Measurements from ENCODE around the gene RDH5. TPM values are rescaled to one million over a fixed set of nuclear protein-coding genes. Genes with fewer than 3 reads are reported as not detected.

RDH5 gene
- total RNA-seq, 1 donor from 2014 or later: 3.0 TPM

- peak overlapping the region; percentile 53 for H3K4me3 Mint-ChIP-seq
- H3K27ac Mint-ChIP-seq: no peak overlapping the region
- DNase-seq (ENCODE audit: low spot score): peak; percentile 71
- Histone ChIP-seq H3K27ac (no peak overlapping the region), H3K4me3 (no peak overlapping the region), H3K79me2 (ENCODE audit: low read depth) (peaks cover 23% of the 10 kb centered on the region), H2AFZ (replicated peaks) (no peak overlapping the region), H3K9me3 (ENCODE audit: low read depth) (no peaks in the 10 kb centered on the region), H3K4me1 (peaks cover 10% of the 10 kb centered on the region), H3K9ac (no peak overlapping the region), H3K27me3 (no peaks in the 10 kb centered on the region), H3K4me2 (no peak overlapping the region), H3K36me3 (no peaks in the 10 kb centered on the region), H4K20me1 (ENCODE audit: low read depth) (peaks cover 19% of the 10 kb centered on the region), H3F3A (ENCODE audit: low read depth) (peaks cover 33% of the 10 kb centered on the region)
- H3K9me3 Mint-ChIP-seq: no peaks in the 10 kb centered on the region
- TF ChIP-seq EZH2phosphoT487 (IDR thresholded peaks at IDR 0.05) (no peak), CTCF (IDR thresholded peaks at IDR 0.05) (peak; percentile 69)
- peaks cover 31% of the 10 kb centered on the region for H3K4me1 Mint-ChIP-seq
- peaks cover 6% of the 10 kb centered on the region for H3K27me3 Mint-ChIP-seq (ENCODE audit: insufficient read depth, low read depth)
- H3K36me3 Mint-ChIP-seq: peaks cover 14% of the 10 kb centered on the region
Measured at GRCh38 chr12:55724226-55724939, 4.2 kb downstream of the RDH5 start.

- Mint-ChIP-seq H3K9me3 (no peaks in the 10 kb centered on the region), H3K36me3 (peaks cover 14% of the 10 kb centered on the region), H3K27me3 (ENCODE audit: insufficient read depth, low read depth) (peaks cover 9% of the 10 kb centered on the region), H3K4me3 (peak overlapping the region; percentile 28), H3K27ac (no peak overlapping the region), H3K4me1 (peaks cover 30% of the 10 kb centered on the region)
- Histone ChIP-seq H3K4me1 (peaks cover 9% of the 10 kb centered on the region), H3K9ac (no peak overlapping the region), H3K4me2 (no peak overlapping the region), H3K79me2 (ENCODE audit: low read depth) (peaks cover 23% of the 10 kb centered on the region), H2AFZ (replicated peaks) (no peak overlapping the region), H3K36me3 (no peaks in the 10 kb centered on the region), H4K20me1 (ENCODE audit: low read depth) (peaks cover 19% of the 10 kb centered on the region), H3F3A (ENCODE audit: low read depth) (peaks cover 39% of the 10 kb centered on the region), H3K27ac (no peak overlapping the region), H3K4me3 (no peak overlapping the region), H3K27me3 (no peaks in the 10 kb centered on the region), H3K9me3 (ENCODE audit: low read depth) (no peaks in the 10 kb centered on the region)
- DNase-seq (ENCODE audit: low spot score): no peak
- TF ChIP-seq EZH2 (IDR thresholded peaks at IDR 0.05): no peak
Measured at GRCh38 chr12:55724940-55725309, 4.7 kb downstream of the RDH5 start.

GRCh38 chr12:55725556-55725955, 5.4 kb downstream of the RDH5 start:
- no peaks in the 10 kb centered on the region for H3K9me3 Mint-ChIP-seq
- H3K27ac Mint-ChIP-seq: no peak overlapping the region
- Histone ChIP-seq H3K27ac (no peak overlapping the region), H3K27me3 (no peaks in the 10 kb centered on the region), H2AFZ (replicated peaks) (no peak overlapping the region), H4K20me1 (ENCODE audit: low read depth) (peaks cover 21% of the 10 kb centered on the region), H3K4me3 (no peak overlapping the region), H3K79me2 (ENCODE audit: low read depth) (peaks cover 23% of the 10 kb centered on the region), H3K36me3 (no peaks in the 10 kb centered on the region), H3K4me1 (peaks cover 16% of the 10 kb centered on the region), H3K4me2 (no peak overlapping the region), H3K9me3 (ENCODE audit: low read depth) (no peaks in the 10 kb centered on the region), H3K9ac (no peak overlapping the region), H3F3A (ENCODE audit: low read depth) (peaks cover 45% of the 10 kb centered on the region)
- H3K4me3 Mint-ChIP-seq: peak overlapping the region; percentile 71
- H3K27me3 Mint-ChIP-seq (ENCODE audit: insufficient read depth, low read depth): peaks cover 6% of the 10 kb centered on the region
- H3K36me3 Mint-ChIP-seq: peaks cover 14% of the 10 kb centered on the region
- H3K4me1 Mint-ChIP-seq: peaks cover 37% of the 10 kb centered on the region
- TF ChIP-seq CTCF (IDR thresholded peaks at IDR 0.05) (no peak), EZH2phosphoT487 (IDR thresholded peaks at IDR 0.05) (no peak), EZH2 (IDR thresholded peaks at IDR 0.05) (no peak)
- no peak for DNase-seq (ENCODE audit: low spot score)

- H3K27ac ChIP-seq: no peak overlapping the region
- H3K27me3 ChIP-seq: no peaks in the 10 kb centered on the region
- TF ChIP-seq EZH2phosphoT487 (IDR thresholded peaks at IDR 0.05) (no peak), EZH2 (IDR thresholded peaks at IDR 0.05) (no peak), CTCF (IDR thresholded peaks at IDR 0.05) (no peak)
- no peaks in the 10 kb centered on the region for H3K9me3 Mint-ChIP-seq
- H3K4me1 Mint-ChIP-seq: peaks cover 40% of the 10 kb centered on the region
- H3F3A ChIP-seq (ENCODE audit: low read depth): peaks cover 51% of the 10 kb centered on the region
- peak overlapping the region; percentile 50 for H3K9ac ChIP-seq
- peaks cover 18% of the 10 kb centered on the region for H3K4me1 ChIP-seq
- H4K20me1 ChIP-seq (ENCODE audit: low read depth): peaks cover 26% of the 10 kb centered on the region
- H3K27ac Mint-ChIP-seq: peak overlapping the region; percentile 97
- no peak overlapping the region for H2AFZ ChIP-seq (replicated peaks)
- no peak for DNase-seq (ENCODE audit: low spot score)
- peaks cover 6% of the 10 kb centered on the region for H3K27me3 Mint-ChIP-seq (ENCODE audit: insufficient read depth, low read depth)
- no peaks in the 10 kb centered on the region for H3K36me3 ChIP-seq
- H3K4me3 Mint-ChIP-seq: peak overlapping the region; percentile 93
- H3K4me2 ChIP-seq: peak overlapping the region; percentile 90
- peaks cover 23% of the 10 kb centered on the region for H3K79me2 ChIP-seq (ENCODE audit: low read depth)
- no peaks in the 10 kb centered on the region for H3K9me3 ChIP-seq (ENCODE audit: low read depth)
- peaks cover 14% of the 10 kb centered on the region for H3K36me3 Mint-ChIP-seq
- peak overlapping the region; percentile 64 for H3K4me3 ChIP-seq
Measured at GRCh38 chr12:55726971-55727370, 6.8 kb downstream of the RDH5 start.

All from neural progenitor cell (in vitro differentiated cells).